ENCODE measurements around the gene PCDH9. TPM values are rescaled to one million over a fixed set of nuclear protein-coding genes. Genes with fewer than 3 reads are reported as not detected.

Gene PCDH9
- total RNA-seq, 3 donors from 2014 or later = 0.13 to 0.38 (median 0.13) TPM

GRCh38 chr13:66407128-66407527 is 823.0 kb downstream of the PCDH9 start:
- no peaks in the 10 kb centered on the region for H3K27me3 Mint-ChIP-seq (ENCODE audit: low read depth)
- H3K36me3 Mint-ChIP-seq (ENCODE audit: insufficient read depth) = no peaks in the 10 kb centered on the region
- DNase-seq (no peak), ATAC-seq (no peak)
- H3K4me3 Mint-ChIP-seq = no peak overlapping the region
- H3K9me3 Mint-ChIP-seq = peaks cover 7% of the 10 kb centered on the region
- H3K4me1 Mint-ChIP-seq (ENCODE audit: low read depth) = no peaks in the 10 kb centered on the region

GRCh38 chr13:66405908-66406802 is 824.0 kb downstream of the PCDH9 start:
- ATAC-seq = no peak
- H3K9me3 Mint-ChIP-seq = peaks cover 10% of the 10 kb centered on the region
- no peaks in the 10 kb centered on the region for H3K36me3 Mint-ChIP-seq (ENCODE audit: insufficient read depth)
- no peaks in the 10 kb centered on the region for H3K27me3 Mint-ChIP-seq (ENCODE audit: low read depth)
- H3K4me3 Mint-ChIP-seq = no peak overlapping the region
- H3K4me1 Mint-ChIP-seq (ENCODE audit: low read depth) = no peaks in the 10 kb centered on the region
- no peak for DNase-seq

- ATAC-seq (no peak), DNase-seq (no peak)
- Mint-ChIP-seq H3K36me3 (ENCODE audit: insufficient read depth) (no peaks in the 10 kb centered on the region), H3K27me3 (ENCODE audit: low read depth) (no peaks in the 10 kb centered on the region), H3K4me3 (no peak overlapping the region), H3K9me3 (peaks cover 10% of the 10 kb centered on the region), H3K4me1 (ENCODE audit: low read depth) (no peaks in the 10 kb centered on the region)
Observed at GRCh38 chr13:66402546-66402945, 827.6 kb downstream of the PCDH9 start.

- no peaks in the 10 kb centered on the region for H3K27me3 Mint-ChIP-seq (ENCODE audit: low read depth)
- H3K4me3 Mint-ChIP-seq = no peak overlapping the region
- ATAC-seq (no peak), DNase-seq (no peak)
- H3K4me1 Mint-ChIP-seq (ENCODE audit: low read depth) = no peaks in the 10 kb centered on the region
- H3K36me3 Mint-ChIP-seq (ENCODE audit: insufficient read depth) = no peaks in the 10 kb centered on the region
- H3K9me3 Mint-ChIP-seq = peaks cover 10% of the 10 kb centered on the region
Observed at GRCh38 chr13:66402066-66402465, 828.1 kb downstream of the PCDH9 start.

- peaks cover 14% of the 10 kb centered on the region for H3K9me3 Mint-ChIP-seq
- H3K4me1 Mint-ChIP-seq (ENCODE audit: low read depth) = no peaks in the 10 kb centered on the region
- no peaks in the 10 kb centered on the region for H3K36me3 Mint-ChIP-seq (ENCODE audit: insufficient read depth)
- ATAC-seq (no peak), DNase-seq (no peak)
- no peaks in the 10 kb centered on the region for H3K27me3 Mint-ChIP-seq (ENCODE audit: low read depth)
- no peak overlapping the region for H3K4me3 Mint-ChIP-seq
Observed at GRCh38 chr13:66400292-66400691, 829.8 kb downstream of the PCDH9 start.

- Mint-ChIP-seq H3K4me3 (no peak overlapping the region), H3K36me3 (ENCODE audit: insufficient read depth) (no peaks in the 10 kb centered on the region), H3K4me1 (ENCODE audit: low read depth) (no peaks in the 10 kb centered on the region), H3K27me3 (ENCODE audit: low read depth) (no peaks in the 10 kb centered on the region), H3K9me3 (peaks cover 16% of the 10 kb centered on the region)
- DNase-seq (no peak), ATAC-seq (no peak)
Observed at GRCh38 chr13:66399873-66400272, 830.3 kb downstream of the PCDH9 start.

- Mint-ChIP-seq H3K4me1 (ENCODE audit: low read depth) (no peaks in the 10 kb centered on the region), H3K27me3 (ENCODE audit: low read depth) (no peaks in the 10 kb centered on the region), H3K36me3 (ENCODE audit: insufficient read depth) (no peaks in the 10 kb centered on the region), H3K4me3 (no peak overlapping the region), H3K9me3 (peaks cover 20% of the 10 kb centered on the region)
- no peak for ATAC-seq
- no peak for DNase-seq
Observed at GRCh38 chr13:66397133-66397532, 833.0 kb downstream of the PCDH9 start.

- H3K9me3 Mint-ChIP-seq = peaks cover 22% of the 10 kb centered on the region
- ATAC-seq = no peak
- H3K4me3 Mint-ChIP-seq = no peak overlapping the region
- no peaks in the 10 kb centered on the region for H3K4me1 Mint-ChIP-seq (ENCODE audit: low read depth)
- H3K36me3 Mint-ChIP-seq (ENCODE audit: insufficient read depth) = no peaks in the 10 kb centered on the region
- no peaks in the 10 kb centered on the region for H3K27me3 Mint-ChIP-seq (ENCODE audit: low read depth)
- DNase-seq = no peak
Observed at GRCh38 chr13:66391322-66391721, 838.8 kb downstream of the PCDH9 start.

GRCh38 chr13:66378894-66379293 is 851.2 kb downstream of the PCDH9 start:
- H3K4me1 Mint-ChIP-seq (ENCODE audit: low read depth) = no peaks in the 10 kb centered on the region
- H3K4me3 Mint-ChIP-seq = no peak overlapping the region
- DNase-seq (no peak), ATAC-seq (no peak)
- peaks cover 8% of the 10 kb centered on the region for H3K9me3 Mint-ChIP-seq
- no peaks in the 10 kb centered on the region for H3K27me3 Mint-ChIP-seq (ENCODE audit: low read depth)
- H3K36me3 Mint-ChIP-seq (ENCODE audit: insufficient read depth) = no peaks in the 10 kb centered on the region

GRCh38 chr13:66377569-66377968 is 852.6 kb downstream of the PCDH9 start:
- Mint-ChIP-seq H3K4me1 (ENCODE audit: low read depth) (no peaks in the 10 kb centered on the region), H3K27me3 (ENCODE audit: low read depth) (no peaks in the 10 kb centered on the region), H3K36me3 (ENCODE audit: insufficient read depth) (no peaks in the 10 kb centered on the region), H3K9me3 (peaks cover 8% of the 10 kb centered on the region), H3K4me3 (no peak overlapping the region)
- no peak for ATAC-seq
- DNase-seq = no peak

- H3K4me1 Mint-ChIP-seq (ENCODE audit: low read depth) = no peaks in the 10 kb centered on the region
- no peak overlapping the region for H3K4me3 Mint-ChIP-seq
- H3K36me3 Mint-ChIP-seq (ENCODE audit: insufficient read depth) = no peaks in the 10 kb centered on the region
- H3K27me3 Mint-ChIP-seq (ENCODE audit: low read depth) = no peaks in the 10 kb centered on the region
- ATAC-seq = no peak
- no peak for DNase-seq
- peaks cover 8% of the 10 kb centered on the region for H3K9me3 Mint-ChIP-seq
Observed at GRCh38 chr13:66375756-66376155, 854.4 kb downstream of the PCDH9 start.

- Mint-ChIP-seq H3K4me3 (no peak overlapping the region), H3K4me1 (ENCODE audit: low read depth) (no peaks in the 10 kb centered on the region), H3K36me3 (ENCODE audit: insufficient read depth) (no peaks in the 10 kb centered on the region), H3K9me3 (peaks cover 2% of the 10 kb centered on the region), H3K27me3 (ENCODE audit: low read depth) (no peaks in the 10 kb centered on the region)
- ATAC-seq (no peak), DNase-seq (no peak)
Observed at GRCh38 chr13:66369666-66370065, 860.5 kb downstream of the PCDH9 start.

- H3K36me3 Mint-ChIP-seq (ENCODE audit: insufficient read depth) = no peaks in the 10 kb centered on the region
- H3K9me3 Mint-ChIP-seq = no peaks in the 10 kb centered on the region
- no peaks in the 10 kb centered on the region for H3K27me3 Mint-ChIP-seq (ENCODE audit: low read depth)
- no peaks in the 10 kb centered on the region for H3K4me1 Mint-ChIP-seq (ENCODE audit: low read depth)
- DNase-seq = no peak
- H3K4me3 Mint-ChIP-seq = no peak overlapping the region
- no peak for ATAC-seq
Observed at GRCh38 chr13:66367356-66367755, 862.8 kb downstream of the PCDH9 start.

- no peak overlapping the region for H3K4me3 Mint-ChIP-seq
- H3K9me3 Mint-ChIP-seq = no peaks in the 10 kb centered on the region
- H3K4me1 Mint-ChIP-seq (ENCODE audit: low read depth) = no peaks in the 10 kb centered on the region
- no peaks in the 10 kb centered on the region for H3K27me3 Mint-ChIP-seq (ENCODE audit: low read depth)
- ATAC-seq = no peak
- H3K36me3 Mint-ChIP-seq (ENCODE audit: insufficient read depth) = no peaks in the 10 kb centered on the region
- DNase-seq = no peak
Observed at GRCh38 chr13:66365101-66365500, 865.0 kb downstream of the PCDH9 start.

GRCh38 chr13:66364346-66364745 is 865.8 kb downstream of the PCDH9 start:
- ATAC-seq (no peak), DNase-seq (no peak)
- Mint-ChIP-seq H3K4me1 (ENCODE audit: low read depth) (no peaks in the 10 kb centered on the region), H3K27me3 (ENCODE audit: low read depth) (no peaks in the 10 kb centered on the region), H3K9me3 (no peaks in the 10 kb centered on the region), H3K36me3 (ENCODE audit: insufficient read depth) (no peaks in the 10 kb centered on the region), H3K4me3 (no peak overlapping the region)
